WTC11 (cell line): Measurements from ENCODE around the gene MEIS2. TPM values are rescaled to one million over a fixed set of nuclear protein-coding genes. Genes with fewer than 3 reads are reported as not detected.

Experiments used
- ATAC-seq: fragments of 200-7000 bp; cut with Tn5 transposase; 2 replicates; pipeline ENCODE4 v1.10.0; 2021; ENCODE audit warnings: mild to moderate bottlenecking, moderate library complexity
- CTCF ChIA-PET: fragments of 300-600 bp; sonication (Branson Sonifier 250); formaldehyde crosslinking; loops from one replicate; lab custom pipeline; 2021; ENCODE audit warnings: antibody characterized with exemption; lab: Charles Lee
- POLR2A ChIA-PET: fragments of 350-600 bp; sonication (Branson Sonifier 250); formaldehyde crosslinking; loops from one replicate; lab custom pipeline; 2021; ENCODE audit warnings: antibody characterized with exemption; lab: Charles Lee
- DNase-seq: peaks from one replicate; pipeline ENCODE4 v3.0.0; 2021; ENCODE audit warnings: low spot score
- H3K27ac Mint-ChIP-seq: 2 replicates; pipeline ENCODE4 v1.8.0; 2021; ENCODE audit warnings: mixed read lengths
- H3K27me3 Mint-ChIP-seq: 2 replicates; pipeline ENCODE4 v1.8.0; 2021; ENCODE audit warnings: low read depth, mild to moderate bottlenecking, moderate library complexity, mixed read lengths
- H3K36me3 Mint-ChIP-seq: 2 replicates; pipeline ENCODE4 v1.8.0; 2021; ENCODE audit warnings: mixed read lengths
- H3K4me1 Mint-ChIP-seq: 2 replicates; pipeline ENCODE4 v1.8.0; 2022; ENCODE audit warnings: mixed read lengths
- H3K4me3 Mint-ChIP-seq: 2 replicates; pipeline ENCODE4 v1.8.0; 2021; ENCODE audit warnings: mild to moderate bottlenecking, moderate library complexity, mixed read lengths
- H3K9me3 Mint-ChIP-seq: 2 replicates; pipeline ENCODE4 v1.8.0; 2021; ENCODE audit warnings: mixed read lengths
- ATF3 ChIP-seq: sonication (generic); formaldehyde crosslinking; conservative IDR thresholded peaks from 2 replicates; pipeline ENCODE4 v1.8.1; 2022; ENCODE audit warnings: mild to moderate bottlenecking, missing genetic modification reagents
- CBFB ChIP-seq: sonication (generic); formaldehyde crosslinking; IDR thresholded peaks from 2 replicates; pipeline ENCODE4 v1.8.1; 2022; ENCODE audit warnings: mild to moderate bottlenecking, low read depth, missing genetic modification reagents
- CDX4 ChIP-seq: fragments of 250-450 bp; sonication (Bioruptor Pico); IDR thresholded peaks from 2 replicates; pipeline ENCODE4 v1.9.0; 2021; ENCODE audit warnings: moderate library complexity, mild to moderate bottlenecking, inconsistent platforms, borderline replicate concordance
- CTCF ChIP-seq: fragments of 200-600 bp; IDR thresholded peaks from 2 replicates; pipeline ENCODE4 v1.8.0; 2022; ENCODE audit warnings: antibody characterized with exemption
- ESRRA ChIP-seq: sonication (generic); formaldehyde crosslinking; IDR thresholded peaks from 2 replicates; pipeline ENCODE4 v1.8.1; 2022; ENCODE audit warnings: mild to moderate bottlenecking, missing genetic modification reagents, borderline replicate concordance
- FOXJ3 ChIP-seq: sonication (generic); formaldehyde crosslinking; IDR thresholded peaks from 2 replicates; pipeline ENCODE4 v1.9.0; 2021; ENCODE audit warnings: missing genetic modification reagents, mild to moderate bottlenecking, borderline replicate concordance
- FOXP4 ChIP-seq: sonication (generic); formaldehyde crosslinking; IDR thresholded peaks from 2 replicates; pipeline ENCODE4 v1.8.0; 2022; ENCODE audit warnings: mild to moderate bottlenecking, missing genetic modification reagents
- GTF2I ChIP-seq: fragments of 250-450 bp; sonication (Bioruptor Pico); conservative IDR thresholded peaks from 2 replicates; pipeline ENCODE4 v1.4.0; 2021; ENCODE audit warnings: mild to moderate bottlenecking
- IRF1 ChIP-seq: sonication (generic); formaldehyde crosslinking; IDR thresholded peaks from 2 replicates; pipeline ENCODE4 v1.8.0; 2023; ENCODE audit warnings: missing genetic modification reagents
- MXD4 ChIP-seq: fragments of 250-450 bp; sonication (Bioruptor Pico); IDR thresholded peaks from 2 replicates; pipeline ENCODE4 v1.8.0; 2021; ENCODE audit warnings: mild to moderate bottlenecking, moderate library complexity, borderline replicate concordance
- NR3C1 ChIP-seq: sonication (generic); formaldehyde crosslinking; conservative IDR thresholded peaks from 2 replicates; pipeline ENCODE4 v1.8.1; 2023; ENCODE audit warnings: low read depth, mild to moderate bottlenecking, missing genetic modification reagents
- PREB ChIP-seq: sonication (generic); formaldehyde crosslinking; IDR thresholded peaks from 2 replicates; pipeline ENCODE4 v1.8.1; 2022; ENCODE audit warnings: mild to moderate bottlenecking, missing genetic modification reagents, moderate library complexity, borderline replicate concordance
- SP1 ChIP-seq: sonication (generic); formaldehyde crosslinking; conservative IDR thresholded peaks from 2 replicates; pipeline ENCODE4 v1.8.1; 2022; ENCODE audit warnings: missing genetic modification reagents
- STAT6 ChIP-seq: sonication (generic); formaldehyde crosslinking; conservative IDR thresholded peaks from 2 replicates; pipeline ENCODE4 v1.8.1; 2023; ENCODE audit warnings: mild to moderate bottlenecking, low read depth, missing genetic modification reagents, moderate library complexity
- TCF7 ChIP-seq: sonication (generic); formaldehyde crosslinking; IDR thresholded peaks from 2 replicates; pipeline ENCODE4 v1.8.0; 2022; ENCODE audit warnings: mild to moderate bottlenecking, low read depth, missing genetic modification reagents, moderate library complexity
- TEAD1 ChIP-seq: sonication (generic); formaldehyde crosslinking; IDR thresholded peaks from 2 replicates; pipeline ENCODE4 v1.8.0; 2022; ENCODE audit warnings: mild to moderate bottlenecking, missing genetic modification reagents
- TEAD4 ChIP-seq: sonication (generic); formaldehyde crosslinking; IDR thresholded peaks from 2 replicates; pipeline ENCODE4 v1.8.0; 2022; ENCODE audit warnings: mild to moderate bottlenecking, missing genetic modification reagents
- TP53 ChIP-seq: sonication (generic); formaldehyde crosslinking; IDR thresholded peaks from 2 replicates; pipeline ENCODE4 v1.8.1; 2023; ENCODE audit warnings: mild to moderate bottlenecking, missing genetic modification reagents
- ZNF281 ChIP-seq: sonication (generic); formaldehyde crosslinking; IDR thresholded peaks from 2 replicates; pipeline ENCODE4 v1.8.0; 2023; ENCODE audit warnings: mild to moderate bottlenecking, missing genetic modification reagents
- ZNF423 ChIP-seq: fragments of 250-450 bp; sonication (Bioruptor Pico); IDR thresholded peaks from 2 replicates; pipeline ENCODE4 v2.1.2; 2022; ENCODE audit warnings: mild to moderate bottlenecking, moderate library complexity
- total RNA-seq: library from RNA; stranded (reverse); gene quantifications from 3 replicates; pipeline ENCODE4 v1.2.3, GENCODE V29; 2021

MEIS2 gene
- total RNA-seq, 1 experiment from 2014 or later: 0.57 TPM

- no peak for ATAC-seq
- peak overlapping the region; percentile 86 for H3K4me3 Mint-ChIP-seq
- TF ChIP-seq TP53 (CRISPR knock-in tag) (no peak), TEAD4 (CRISPR knock-in tag) (no peak), GTF2I (CRISPR knock-in tag) (no peak), ATF3 (CRISPR knock-in tag) (no peak), CBFB (CRISPR knock-in tag) (no peak)
- TF ChIP-seq, all 79 proteins: peak for 0
- no peaks in the 10 kb centered on the region for H3K9me3 Mint-ChIP-seq
- DNase-seq: no peak
- no peak overlapping the region for H3K27ac Mint-ChIP-seq
- H3K4me1 Mint-ChIP-seq: peaks cover 59% of the 10 kb centered on the region
- no peaks in the 10 kb centered on the region for H3K36me3 Mint-ChIP-seq
- ChIA-PET POLR2A (no interaction called here), CTCF (interaction anchor here (0.6 to 3.8 kb wide), 5 partner anchors 58 to 339 kb away, joined by 3 to 31 read pairs (median 6); no protein-coding TSS in a partner anchor)
- H3K27me3 Mint-ChIP-seq: peaks cover 84% of the 10 kb centered on the region
Observed at GRCh38 chr15:37103475-37104423, 3.4 kb upstream of the MEIS2 start.

- Mint-ChIP-seq H3K4me1 (peaks cover 58% of the 10 kb centered on the region), H3K27ac (no peak overlapping the region), H3K4me3 (peak overlapping the region; percentile 86), H3K36me3 (no peaks in the 10 kb centered on the region), H3K9me3 (no peaks in the 10 kb centered on the region), H3K27me3 (peaks cover 84% of the 10 kb centered on the region)
- no peak for ATAC-seq
- ChIA-PET POLR2A (no interaction called here), CTCF (interaction anchor here (1.5 to 3.1 kb wide), 2 partner anchors 220 to 223 kb away, joined by 3 to 14 read pairs; no protein-coding TSS in a partner anchor)
- DNase-seq: no peak
- TF ChIP-seq CDX4 (CRISPR knock-in tag): no peak
- no peak for TF ChIP-seq TCF7
- no peak for TF ChIP-seq FOXJ3 (CRISPR knock-in tag)
- no peak for TF ChIP-seq SP1 (CRISPR knock-in tag)
- TF ChIP-seq ZNF281 (CRISPR knock-in tag): no peak
- no peak for TF ChIP-seq MXD4 (CRISPR knock-in tag)
- no peak for TF ChIP-seq CTCF
- TF ChIP-seq ESRRA (CRISPR knock-in tag): no peak
- no peak for TF ChIP-seq PREB (CRISPR knock-in tag)
- no peak for TF ChIP-seq STAT6 (CRISPR knock-in tag)
- TF ChIP-seq FOXP4 (CRISPR knock-in tag): no peak
- TF ChIP-seq ZNF423 (CRISPR knock-in tag): no peak
- no peak for TF ChIP-seq TEAD1 (CRISPR knock-in tag)
- TF ChIP-seq ATF3 (CRISPR knock-in tag): no peak
- no peak for TF ChIP-seq IRF1 (CRISPR knock-in tag)
- TF ChIP-seq NR3C1 (CRISPR knock-in tag): no peak
Observed at GRCh38 chr15:37103163-37103435, 2.8 kb upstream of the MEIS2 start.
